Adipose tissue (tissue), 3 donors: Measurements from ENCODE around the gene ARID3C. TPM values are rescaled to one million over a fixed set of nuclear protein-coding genes. Genes with fewer than 3 reads are reported as not detected.

Source experiments
- H3K27ac ChIP-seq: one replicate; pipeline ENCODE4 v1.5.1; 2013; ENCODE audit warnings: low read depth, low read length
- WGBS, 3 donors: extraction: QIAGEN DNeasy Blood & Tissue Kit; methylation state at CpG; one replicate each; pipeline ENCODE4 v1.1.7; 2013; 5-methylcytosine and 5-hydroxymethylcytosine counted together
- polyA plus RNA-seq, 3 donors: library from polyadenylated mRNA; stranded (reverse); fragments of 200-250 nt; gene quantifications; one replicate each; pipeline ENCODE4 v1.2.3, GENCODE V29; 2013
- donor health status: healthy with polysubstance abuse.
- donor health status: Bipolar disorder and iron deficiency.
- donor health status: healthy.

Gene ARID3C
- polyA plus RNA-seq, 3 donors: not detected

- H3K27ac ChIP-seq: no peak overlapping the region
- 48 to 60% (median 53%) methylated on average over 2 of the region's 2 CpGs for WGBS, 3 donors
Measured at GRCh38 chr9:34607331-34607730, 21.5 kb downstream of the ARID3C start.

- WGBS, 3 donors: 83 to 88% (median 87%) methylated on average over 3 of the region's 3 CpGs
- H3K27ac ChIP-seq: no peak overlapping the region
Measured at GRCh38 chr9:34606905-34607304, 22.0 kb downstream of the ARID3C start.

GRCh38 chr9:34606190-34606589 lies 22.7 kb downstream of the ARID3C start:
- H3K27ac ChIP-seq: no peak overlapping the region

- H3K27ac ChIP-seq: no peak overlapping the region
- WGBS, 3 donors: 54 to 61% (median 55%) methylated on average over 4 of the region's 4 CpGs
Measured at GRCh38 chr9:34603610-34604231, 25.1 kb downstream of the ARID3C start.

- WGBS, 3 donors: 63 to 87% (median 84%) methylated on average over 6 of the region's 6 CpGs
- H3K27ac ChIP-seq: no peak overlapping the region
Measured at GRCh38 chr9:34601937-34602573, 26.8 kb downstream of the ARID3C start.

- WGBS, 3 donors: 13 to 36% (median 15%) methylated on average over 1 of the region's 1 CpG
- H3K27ac ChIP-seq: no peak overlapping the region
Measured at GRCh38 chr9:34600908-34601307, 28.0 kb downstream of the ARID3C start.

- 32 to 56% (median 45%) methylated on average over 1 of the region's 1 CpG for WGBS, 3 donors
- no peak overlapping the region for H3K27ac ChIP-seq
Measured at GRCh38 chr9:34599546-34599945, 29.3 kb downstream of the ARID3C start.

GRCh38 chr9:34594177-34594576 lies 34.7 kb downstream of the ARID3C start:
- no peak overlapping the region for H3K27ac ChIP-seq

GRCh38 chr9:34592895-34593601 lies 35.8 kb downstream of the ARID3C start:
- no peak overlapping the region for H3K27ac ChIP-seq
- 5 to 15% (median 7%) methylated on average over 20 to 26 of the region's 26 CpGs for WGBS, 3 donors

More at GRCh38 chr9:34594177-34594576, 34.7 kb downstream of the ARID3C start:
- 50 to 71% (median 63%) methylated on average over 9 of the region's 9 CpGs for WGBS, 3 donors

- H3K27ac ChIP-seq: no peak overlapping the region
- WGBS, 3 donors: 24 to 27% (median 26%) methylated on average over 16 of the region's 16 CpGs
Measured at GRCh38 chr9:34591917-34592866, 36.7 kb downstream of the ARID3C start.

GRCh38 chr9:34591248-34591916 lies 37.5 kb downstream of the ARID3C start:
- WGBS, 3 donors: 2 to 8% (median 3%) methylated on average over 51 to 60 of the region's 60 CpGs
- H3K27ac ChIP-seq: no peak overlapping the region

- no peak overlapping the region for H3K27ac ChIP-seq
- 6 to 16% (median 11%) methylated on average over 35 to 40 of the region's 40 CpGs for WGBS, 3 donors
Measured at GRCh38 chr9:34590381-34591247, 38.3 kb downstream of the ARID3C start.

- WGBS, 3 donors: 0 to 1% (median 1%) methylated on average over 57 to 104 of the region's 104 CpGs
- no peak within 1 kb of the TSS for H3K27ac ChIP-seq
Measured at GRCh38 chr9:34589636-34590380, 39.1 kb downstream of the ARID3C start, which contains the start of gene CNTFR. CNTFR (minus strand) TSS chr9:34589724; CDS start chr9:34568981, 20,743 bp downstream.

GRCh38 chr9:34588671-34589635 lies 39.9 kb downstream of the ARID3C start:
- H3K27ac ChIP-seq: no peak overlapping the region
- WGBS, 3 donors: 1 to 2% (median 2%) methylated on average over 69 to 86 of the region's 86 CpGs

GRCh38 chr9:34587271-34587670 lies 41.6 kb downstream of the ARID3C start:
- H3K27ac ChIP-seq: no peak overlapping the region
- WGBS, 3 donors: 47 to 74% (median 71%) methylated on average over 2 of the region's 2 CpGs
